H1 (cell line): ENCODE measurements around the gene KBTBD13. TPM values are rescaled to one million over a fixed set of nuclear protein-coding genes. Genes with fewer than 3 reads are reported as not detected.

ENCODE experiments used
- CTCF ChIA-PET: fragments of 300-600 bp; sonication (Branson Sonifier 250); formaldehyde crosslinking; loops from one replicate; lab custom pipeline; 2021; ENCODE audit not compliant: partially characterized antibody; lab: Charles Lee
- POLR2A ChIA-PET: fragments of 300-600 bp; sonication (Branson Sonifier 250); formaldehyde crosslinking; loops from one replicate; lab custom pipeline; 2021; ENCODE audit warnings: inconsistent platforms; ENCODE audit not compliant: partially characterized antibody; lab: Charles Lee
- DNase-seq, 2 experiments: peaks; one replicate each; pipeline versions ENCODE4 v3.0.0 to v3.0.0-alpha.2; 2010 to 2022; ENCODE audit warnings: low spot score in 2 of 2, low read depth in 1 of 2, mixed read lengths in 1 of 2
- FAIRE-seq: peaks from 2 replicates; lab custom pipeline; 2011; peaks lifted over from hg19 to GRCh38; lab: Jason Lieb, UNC
- H2AFZ ChIP-seq: 2 replicates; pipeline ENCODE4 v1.8.1; 2012; ENCODE audit warnings: low read length, inconsistent platforms
- H2AK5ac ChIP-seq: 2 replicates; pipeline ENCODE4 v1.6.1; 2013; ENCODE audit warnings: low read depth, low read length
- H2BK120ac ChIP-seq: replicated peaks from 2 replicates; pipeline ENCODE3; 2013; ENCODE audit warnings: low read depth, low read length, inconsistent platforms
- H2BK12ac ChIP-seq: 2 replicates; pipeline ENCODE4 v1.6.1; 2013; ENCODE audit warnings: low read depth, low read length
- H2BK15ac ChIP-seq: 2 replicates; pipeline ENCODE4 v1.6.1; 2013; ENCODE audit warnings: low read length
- H2BK20ac ChIP-seq: 2 replicates; pipeline ENCODE4 v1.6.1; 2013; ENCODE audit warnings: low read length
- H2BK5ac ChIP-seq: 2 replicates; pipeline ENCODE4 v1.6.1; 2013; ENCODE audit warnings: low read depth, low read length
- H3K14ac ChIP-seq: 2 replicates; pipeline ENCODE4 v1.6.1; 2013; ENCODE audit warnings: inconsistent platforms; ENCODE audit not compliant: insufficient read length
- H3K18ac ChIP-seq: 2 replicates; pipeline ENCODE4 v1.6.1; 2013; ENCODE audit warnings: low read length; ENCODE audit errors: extremely low read depth
- H3K23ac ChIP-seq: 2 replicates; pipeline ENCODE4 v1.6.1; 2013; ENCODE audit warnings: inconsistent platforms; ENCODE audit not compliant: insufficient read length
- H3K23me2 ChIP-seq: 2 replicates; pipeline ENCODE4 v1.6.1; 2013; ENCODE audit warnings: low read depth, low read length
- H3K27ac ChIP-seq: 2 replicates; pipeline ENCODE4 v1.6.1; 2011; ENCODE audit warnings: low read depth, low read length, inconsistent platforms
- H3K27me3 ChIP-seq, 4 experiments: replicated peaks in 1 of 4; 1 replicate in 1 of 4; 2 replicates in 3 of 4; pipeline versions ENCODE4 v1.6.1 to v1.8.1; 2011 to 2013; ENCODE audit warnings: low read length in 3 of 4, mild to moderate bottlenecking in 3 of 4, inconsistent platforms in 2 of 4, mixed read lengths in 2 of 4, moderate library complexity in 1 of 4; ENCODE audit not compliant: control insufficient read depth in 3 of 4, insufficient read depth in 3 of 4; ENCODE audit errors: extremely low read depth in 1 of 4
- H3K36me3 ChIP-seq, 4 experiments: 2 replicates each; pipeline versions ENCODE4 v1.6.1 to v1.8.1; 2011 to 2013; ENCODE audit warnings: mild to moderate bottlenecking in 4 of 4, low read length in 3 of 4, moderate library complexity in 2 of 4, control low read depth in 1 of 4, inconsistent platforms in 1 of 4; ENCODE audit not compliant: insufficient read depth in 4 of 4, control insufficient read depth in 2 of 4
- H3K4ac ChIP-seq: replicated peaks from 2 replicates; pipeline ENCODE3; 2013; ENCODE audit warnings: low read length, low read depth, mixed read lengths, inconsistent platforms; ENCODE audit not compliant: insufficient read length
- H3K4me1 ChIP-seq, 4 experiments: replicated peaks in 1 of 4; 1 replicate in 1 of 4; 2 replicates in 3 of 4; pipeline versions ENCODE4 v1.6.1 to v1.8.1; 2011 to 2013; ENCODE audit warnings: low read length in 3 of 4, inconsistent platforms in 2 of 4, mixed read lengths in 1 of 4; ENCODE audit not compliant: insufficient read depth in 4 of 4, control insufficient read depth in 3 of 4
- H3K4me2 ChIP-seq, 2 experiments: 2 replicates each; pipeline versions ENCODE4 v1.6.1 to v1.8.1; 2011 to 2013; ENCODE audit warnings: low read depth in 2 of 2, low read length in 2 of 2, control low read depth in 1 of 2, inconsistent platforms in 1 of 2, mild to moderate bottlenecking in 1 of 2; ENCODE audit not compliant: insufficient read depth in 1 of 2
- H3K4me3 ChIP-seq, 4 experiments: fragments of 200-600, 300-600 bp in 1 of 4; sonication (generic), shearing (Covaris generic), sonication (Bioruptor Twin) in 1 of 4; 2 replicates each; pipeline versions ENCODE4 v1.5.1 to v1.8.1; 2011 to 2016; ENCODE audit warnings: low read length in 4 of 4, low read depth in 3 of 4, control low read depth in 2 of 4, inconsistent platforms in 2 of 4, mild to moderate bottlenecking in 2 of 4, mixed read lengths in 1 of 4, moderate library complexity in 1 of 4; ENCODE audit not compliant: insufficient read depth in 2 of 4; ENCODE audit errors: extremely low read depth in 1 of 4
- H3K56ac ChIP-seq: replicated peaks from 2 replicates; pipeline ENCODE3; 2013; ENCODE audit warnings: low read depth, mild to moderate bottlenecking, mixed read lengths, low read length, inconsistent platforms; ENCODE audit not compliant: insufficient read length
- H3K79me1 ChIP-seq: 2 replicates; pipeline ENCODE4 v1.6.1; 2013; ENCODE audit warnings: low read depth, low read length, control low read depth
- H3K79me2 ChIP-seq, 2 experiments: 2 replicates each; pipeline versions ENCODE4 v1.6.1 to v1.8.1; 2012 to 2013; ENCODE audit warnings: low read length in 2 of 2, mild to moderate bottlenecking in 2 of 2, inconsistent platforms in 1 of 2; ENCODE audit not compliant: insufficient read depth in 2 of 2, control insufficient read depth in 1 of 2
- H3K9ac ChIP-seq, 4 experiments: replicated peaks in 1 of 4; 1 replicate in 1 of 4; 2 replicates in 3 of 4; pipeline versions ENCODE4 v1.6.1 to v1.8.1; 2011 to 2013; ENCODE audit warnings: low read depth in 3 of 4, low read length in 3 of 4, control low read depth in 2 of 4, mild to moderate bottlenecking in 2 of 4, moderate library complexity in 2 of 4, inconsistent platforms in 1 of 4; ENCODE audit errors: extremely low read depth in 1 of 4
- H3K9me3 ChIP-seq, 2 experiments: 2 replicates each; pipeline versions ENCODE4 v1.6.1 to v1.8.1; 2012 to 2013; ENCODE audit warnings: mild to moderate bottlenecking in 2 of 2, moderate library complexity in 2 of 2, control low read depth in 1 of 2, inconsistent platforms in 1 of 2, low read depth in 1 of 2, low read length in 1 of 2, mixed read lengths in 1 of 2; ENCODE audit not compliant: insufficient read depth in 2 of 2
- H4K20me1 ChIP-seq, 2 experiments: replicated peaks in 1 of 2; 2 replicates each; pipeline versions ENCODE3 to v1.8.1; 2011 to 2013; ENCODE audit warnings: inconsistent platforms in 2 of 2, low read length in 2 of 2, mild to moderate bottlenecking in 1 of 2; ENCODE audit not compliant: insufficient read depth in 2 of 2, control insufficient read depth in 1 of 2
- H4K5ac ChIP-seq: 2 replicates; pipeline ENCODE4 v1.6.1; 2013; ENCODE audit warnings: low read length, low read depth, mixed read lengths, inconsistent platforms; ENCODE audit not compliant: insufficient read length
- H4K8ac ChIP-seq: 2 replicates; pipeline ENCODE4 v1.8.0; 2013; ENCODE audit warnings: mild to moderate bottlenecking, moderate library complexity, low read length, inconsistent platforms; ENCODE audit not compliant: insufficient read depth; ENCODE audit errors: extremely low read depth
- H4K91ac ChIP-seq: replicated peaks from 2 replicates; pipeline ENCODE3; 2013; ENCODE audit warnings: low read length, mixed read lengths, inconsistent platforms; ENCODE audit not compliant: insufficient read length
- CREB1 ChIP-seq: IDR thresholded peaks from 2 replicates; pipeline ENCODE4 v1.6.1; 2012; ENCODE audit warnings: inconsistent platforms
- GABPA ChIP-seq: IDR thresholded peaks from 2 replicates; pipeline ENCODE4 v1.6.1; 2011; ENCODE audit warnings: mild to moderate bottlenecking, low read length, moderate library complexity, borderline replicate concordance; ENCODE audit not compliant: insufficient read depth
- NRF1 ChIP-seq: IDR thresholded peaks from 2 replicates; pipeline ENCODE4 v1.6.1; 2011; ENCODE audit warnings: mild to moderate bottlenecking, low read depth, low read length, improper control_type of control experiment
- POLR2A ChIP-seq, 2 experiments: IDR thresholded peaks; 1 replicate in 1 of 2; 2 replicates in 1 of 2; pipeline ENCODE4 v1.6.1; 2011; ENCODE audit warnings: low read depth in 2 of 2, low read length in 2 of 2, mild to moderate bottlenecking in 2 of 2; ENCODE audit errors: control extremely low read depth in 1 of 2
- POU5F1 ChIP-seq: IDR thresholded peaks from 2 replicates; pipeline ENCODE4 v1.6.1; 2011; ENCODE audit warnings: low read depth, mild to moderate bottlenecking, low read length, moderate library complexity
- RXRA ChIP-seq: IDR thresholded peaks from 2 replicates; pipeline ENCODE4 v1.6.1; 2011; ENCODE audit warnings: low read depth, mild to moderate bottlenecking, low read length, moderate library complexity; ENCODE audit not compliant: insufficient read depth
- SRF ChIP-seq: IDR thresholded peaks from 2 replicates; pipeline ENCODE4 v1.6.1; 2011; ENCODE audit warnings: mild to moderate bottlenecking, low read depth, low read length, moderate library complexity
- WGBS, 2 experiments: shearing (Covaris generic) in 1 of 2; methylation state at CpG; one replicate each; pipeline versions ENCODE4 v1.1.6 to v1.1.7; 2013 to 2015; ENCODE audit warnings: low lambda C conversion rate in 2 of 2, mixed read lengths in 2 of 2, inconsistent platforms in 1 of 2, low coverage in 1 of 2, missing lambda C conversion rate in 1 of 2; ENCODE audit not compliant: insufficient replicate concordance in 2 of 2, insufficient coverage in 1 of 2, insufficient read length in 1 of 2; ENCODE audit errors: extremely low coverage in 1 of 2, missing lambda C conversion rate in 1 of 2; 5-methylcytosine and 5-hydroxymethylcytosine counted together
- polyA plus RNA-seq, 7 experiments: library from polyadenylated mRNA; depleted of rRNA in 3 of 7; stranded (reverse) in 5 of 7; unstranded in 2 of 7; fragments of >200 nt in 5 of 7; fragments of 200-250 nt in 2 of 7; gene quantifications; 1 replicate in 5 of 7; 2 replicates in 1 of 7; 4 replicates in 1 of 7; pipeline versions ENCODE4 v1.2.1 to v1.2.3, GENCODE V29; 2011 to 2013; ENCODE audit warnings: missing spikeins in 2 of 7, mixed read lengths in 2 of 7
- total RNA-seq: library from RNA; stranded (reverse); fragmentation: NEBNext Ultra II Directional; extraction: Animal tissue kit (Norgen Biotek cat#: 25700); gene quantifications from 2 replicates; pipeline ENCODE4 v1.2.1, GENCODE V29; 2021

The KBTBD13 gene
- total and polyA plus RNA-seq, 2 of the 8 experiments (the other 6 are each of a cell fraction or from before 2014, with no cell fraction given), result not detected

DNA sequence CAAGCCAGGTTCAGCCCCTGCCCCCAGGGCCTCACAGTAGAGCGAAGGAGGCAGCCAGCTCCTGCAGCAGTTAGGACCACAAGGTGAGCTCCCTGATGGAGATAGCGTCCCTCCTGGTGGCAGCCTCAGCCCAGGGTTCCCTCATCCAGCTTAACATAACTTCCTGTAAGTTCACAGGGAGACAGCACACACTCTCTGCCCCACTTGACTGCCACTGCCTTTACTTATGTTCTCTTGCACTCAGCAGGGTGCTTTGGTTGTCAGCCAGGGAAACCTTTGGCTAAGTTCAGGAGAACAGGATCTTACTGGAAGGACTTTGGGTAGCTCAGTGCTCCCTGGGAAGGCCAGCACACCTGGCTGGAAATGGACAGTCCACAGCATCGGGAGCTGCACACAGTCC is 10.9 kb downstream of the KBTBD13 start:
- H4K20me1 ChIP-seq, result no peaks in the 10 kb centered on the region
- H2BK15ac ChIP-seq, result no peak overlapping the region
- H2AK5ac ChIP-seq, result no peak overlapping the region
- TF ChIP-seq CREB1, result no peak
- TF ChIP-seq NRF1, result no peak
- TF ChIP-seq POLR2A (IDR thresholded peaks at IDR 0.05; ENCODE audit: control extremely low read depth in 1 of 2, low read depth in 2 of 2, low read length in 2 of 2), result no peak
- TF ChIP-seq RXRA, result no peak
- no peak for TF ChIP-seq SRF
- no peak for TF ChIP-seq POU5F1
- no peak for TF ChIP-seq GABPA
- TF ChIP-seq, all 59 proteins: peak for 0
- Histone ChIP-seq H3K9me3 (no peaks in the 10 kb centered on the region), H2BK120ac (no peak overlapping the region), H4K5ac (no peak overlapping the region), H3K79me2 (no peaks in the 10 kb centered on the region), H3K14ac (no peak overlapping the region), H3K4me1 (peaks cover 14 to 24% (median 19%) of the 10 kb centered on the region in 4 experiments), H3K79me1 (no peaks in the 10 kb centered on the region), H3K36me3 (no peaks in the 10 kb centered on the region), H4K8ac (no peak overlapping the region; the same call in none of the 2 replicates), H3K23me2 (no peaks in the 10 kb centered on the region; the same call in 1 of the 2 replicates), H4K91ac (no peak overlapping the region), H2BK20ac (no peak overlapping the region), H2BK12ac (no peak overlapping the region), H2BK5ac (no peak overlapping the region), H3K18ac (no peak overlapping the region), H2AFZ (no peak overlapping the region), H3K27ac (no peak overlapping the region), H3K56ac (no peak overlapping the region), H3K27me3 (no peaks in the 10 kb centered on the region; a peak in 2 of 7 replicates), H3K4ac (no peak overlapping the region), H3K4me3 (no peak overlapping the region), H3K9ac (no peak overlapping the region), H3K23ac (no peak overlapping the region), H3K4me2 (no peak overlapping the region)
- FAIRE-seq (no peak), DNase-seq (no peak)
- ChIA-PET POLR2A (interaction anchor here (0.6 to 14.5 kb wide), 7 partner anchors 10 to 1372 kb away, joined by 3 to 93 read pairs (median 5); partner anchors contain the start of genes KBTBD13, RASL12 and RNU5B-1), CTCF (interaction anchor here (0.6 to 32.9 kb wide), 15 partner anchors 8 to 338 kb away, joined by 3 to 1213 read pairs (median 4); partner anchors contain the start of genes KBTBD13, RASL12 and SLC51B)
- WGBS, 2 experiments, result 85% methylated on average over 3 of the region's 3 CpGs; no CpG with 5 or more reads in 1 of the 2 experiments
